ENCODE data around the gene VMO1.

DNA sequence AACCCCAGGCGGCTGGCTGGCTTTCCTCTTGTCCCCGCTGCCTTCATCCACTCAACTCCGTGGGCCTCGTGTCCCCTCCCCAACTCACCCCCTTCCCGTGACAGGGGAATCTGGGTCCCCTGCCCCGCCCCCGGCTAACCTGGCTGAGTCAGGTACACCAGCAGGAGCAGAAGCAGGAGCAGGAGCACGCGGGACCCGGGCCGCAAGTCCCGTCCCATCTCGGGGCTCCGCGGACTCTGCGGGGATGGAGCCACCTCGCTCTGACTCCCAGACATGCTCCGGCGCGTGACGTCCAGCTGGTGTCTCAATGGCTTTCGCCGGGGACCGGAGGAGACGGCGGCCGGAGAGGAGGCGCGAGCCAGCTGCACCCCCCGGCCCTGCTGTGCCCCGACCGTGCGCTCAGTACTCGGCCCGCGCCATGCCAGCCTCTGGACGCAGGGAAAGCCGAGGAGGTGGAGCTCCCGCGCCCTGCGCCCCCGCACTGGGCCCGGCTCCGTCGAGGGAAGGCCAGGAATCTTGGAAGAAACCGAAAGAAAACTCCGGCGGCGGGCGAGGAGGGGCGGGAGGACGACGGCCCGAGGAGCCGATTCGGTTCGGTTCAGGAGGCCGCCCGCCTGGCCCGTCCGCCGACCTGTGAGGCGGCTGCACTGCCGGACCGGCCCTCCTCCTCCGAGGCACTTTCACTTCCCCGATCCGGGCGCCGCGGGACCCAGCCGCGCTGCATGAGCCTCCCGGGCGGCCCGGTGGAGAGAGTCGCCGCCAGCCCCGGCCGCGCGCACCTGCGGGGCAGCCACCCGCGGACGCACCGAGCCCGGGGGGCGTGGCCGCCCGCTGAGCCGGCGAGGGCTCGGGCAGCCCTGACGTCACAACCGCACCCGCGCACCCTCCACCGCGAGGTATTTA is 46.8 kb downstream of the VMO1 start, which contains the start of the genes CXCL16 and ZMYND15:
- TF ChIP-seq, protein P1, sequence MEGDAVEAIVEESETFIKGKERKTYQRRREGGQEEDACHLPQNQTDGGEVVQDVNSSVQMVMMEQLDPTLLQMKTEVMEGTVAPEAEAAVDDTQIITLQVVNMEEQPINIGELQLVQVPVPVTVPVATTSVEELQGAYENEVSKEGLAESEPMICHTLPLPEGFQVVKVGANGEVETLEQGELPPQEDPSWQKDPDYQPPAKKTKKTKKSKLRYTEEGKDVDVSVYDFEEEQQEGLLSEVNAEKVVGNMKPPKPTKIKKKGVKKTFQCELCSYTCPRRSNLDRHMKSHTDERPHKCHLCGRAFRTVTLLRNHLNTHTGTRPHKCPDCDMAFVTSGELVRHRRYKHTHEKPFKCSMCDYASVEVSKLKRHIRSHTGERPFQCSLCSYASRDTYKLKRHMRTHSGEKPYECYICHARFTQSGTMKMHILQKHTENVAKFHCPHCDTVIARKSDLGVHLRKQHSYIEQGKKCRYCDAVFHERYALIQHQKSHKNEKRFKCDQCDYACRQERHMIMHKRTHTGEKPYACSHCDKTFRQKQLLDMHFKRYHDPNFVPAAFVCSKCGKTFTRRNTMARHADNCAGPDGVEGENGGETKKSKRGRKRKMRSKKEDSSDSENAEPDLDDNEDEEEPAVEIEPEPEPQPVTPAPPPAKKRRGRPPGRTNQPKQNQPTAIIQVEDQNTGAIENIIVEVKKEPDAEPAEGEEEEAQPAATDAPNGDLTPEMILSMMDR (IDR thresholded peaks at IDR 0.05) = no peak
- TF ChIP-seq POLR2A (IDR thresholded peaks at IDR 0.05) = no peak
